H1 (cell line): Measurements from ENCODE around the gene SH3RF3. TPM values are rescaled to one million over a fixed set of nuclear protein-coding genes. Genes with fewer than 3 reads are reported as not detected.

ENCODE experiments used
- CTCF ChIA-PET: fragments of 300-600 bp; sonication (Branson Sonifier 250); formaldehyde crosslinking; loops from one replicate; lab custom pipeline; 2021; ENCODE audit not compliant: partially characterized antibody; lab: Charles Lee
- POLR2A ChIA-PET: fragments of 300-600 bp; sonication (Branson Sonifier 250); formaldehyde crosslinking; loops from one replicate; lab custom pipeline; 2021; ENCODE audit warnings: inconsistent platforms; ENCODE audit not compliant: partially characterized antibody; lab: Charles Lee
- DNase-seq, 2 experiments: peaks; one replicate each; pipeline versions ENCODE4 v3.0.0 to v3.0.0-alpha.2; 2010 to 2022; ENCODE audit warnings: low spot score in 2 of 2, low read depth in 1 of 2, mixed read lengths in 1 of 2
- FAIRE-seq: peaks from 2 replicates; lab custom pipeline; 2011; peaks lifted over from hg19 to GRCh38; lab: Jason Lieb, UNC
- H2AFZ ChIP-seq: 2 replicates; pipeline ENCODE4 v1.8.1; 2012; ENCODE audit warnings: low read length, inconsistent platforms
- H2AK5ac ChIP-seq: 2 replicates; pipeline ENCODE4 v1.6.1; 2013; ENCODE audit warnings: low read depth, low read length
- H2BK120ac ChIP-seq: replicated peaks from 2 replicates; pipeline ENCODE3; 2013; ENCODE audit warnings: low read depth, low read length, inconsistent platforms
- H2BK12ac ChIP-seq: 2 replicates; pipeline ENCODE4 v1.6.1; 2013; ENCODE audit warnings: low read depth, low read length
- H2BK15ac ChIP-seq: 2 replicates; pipeline ENCODE4 v1.6.1; 2013; ENCODE audit warnings: low read length
- H2BK20ac ChIP-seq: 2 replicates; pipeline ENCODE4 v1.6.1; 2013; ENCODE audit warnings: low read length
- H2BK5ac ChIP-seq: 2 replicates; pipeline ENCODE4 v1.6.1; 2013; ENCODE audit warnings: low read depth, low read length
- H3K14ac ChIP-seq: 2 replicates; pipeline ENCODE4 v1.6.1; 2013; ENCODE audit warnings: inconsistent platforms; ENCODE audit not compliant: insufficient read length
- H3K18ac ChIP-seq: 2 replicates; pipeline ENCODE4 v1.6.1; 2013; ENCODE audit warnings: low read length; ENCODE audit errors: extremely low read depth
- H3K23ac ChIP-seq: 2 replicates; pipeline ENCODE4 v1.6.1; 2013; ENCODE audit warnings: inconsistent platforms; ENCODE audit not compliant: insufficient read length
- H3K23me2 ChIP-seq: 2 replicates; pipeline ENCODE4 v1.6.1; 2013; ENCODE audit warnings: low read depth, low read length
- H3K27ac ChIP-seq: 2 replicates; pipeline ENCODE4 v1.6.1; 2011; ENCODE audit warnings: low read depth, low read length, inconsistent platforms
- H3K27me3 ChIP-seq, 4 experiments: replicated peaks in 1 of 4; 1 replicate in 1 of 4; 2 replicates in 3 of 4; pipeline versions ENCODE4 v1.6.1 to v1.8.1; 2011 to 2013; ENCODE audit warnings: low read length in 3 of 4, mild to moderate bottlenecking in 3 of 4, inconsistent platforms in 2 of 4, mixed read lengths in 2 of 4, moderate library complexity in 1 of 4; ENCODE audit not compliant: control insufficient read depth in 3 of 4, insufficient read depth in 3 of 4; ENCODE audit errors: extremely low read depth in 1 of 4
- H3K36me3 ChIP-seq, 4 experiments: 2 replicates each; pipeline versions ENCODE4 v1.6.1 to v1.8.1; 2011 to 2013; ENCODE audit warnings: mild to moderate bottlenecking in 4 of 4, low read length in 3 of 4, moderate library complexity in 2 of 4, control low read depth in 1 of 4, inconsistent platforms in 1 of 4; ENCODE audit not compliant: insufficient read depth in 4 of 4, control insufficient read depth in 2 of 4
- H3K4ac ChIP-seq: replicated peaks from 2 replicates; pipeline ENCODE3; 2013; ENCODE audit warnings: low read length, low read depth, mixed read lengths, inconsistent platforms; ENCODE audit not compliant: insufficient read length
- H3K4me1 ChIP-seq, 4 experiments: replicated peaks in 1 of 4; 1 replicate in 1 of 4; 2 replicates in 3 of 4; pipeline versions ENCODE4 v1.6.1 to v1.8.1; 2011 to 2013; ENCODE audit warnings: low read length in 3 of 4, inconsistent platforms in 2 of 4, mixed read lengths in 1 of 4; ENCODE audit not compliant: insufficient read depth in 4 of 4, control insufficient read depth in 3 of 4
- H3K4me2 ChIP-seq, 2 experiments: 2 replicates each; pipeline versions ENCODE4 v1.6.1 to v1.8.1; 2011 to 2013; ENCODE audit warnings: low read depth in 2 of 2, low read length in 2 of 2, control low read depth in 1 of 2, inconsistent platforms in 1 of 2, mild to moderate bottlenecking in 1 of 2; ENCODE audit not compliant: insufficient read depth in 1 of 2
- H3K4me3 ChIP-seq, 4 experiments: fragments of 200-600, 300-600 bp in 1 of 4; sonication (generic), shearing (Covaris generic), sonication (Bioruptor Twin) in 1 of 4; 2 replicates each; pipeline versions ENCODE4 v1.5.1 to v1.8.1; 2011 to 2016; ENCODE audit warnings: low read length in 4 of 4, low read depth in 3 of 4, control low read depth in 2 of 4, inconsistent platforms in 2 of 4, mild to moderate bottlenecking in 2 of 4, mixed read lengths in 1 of 4, moderate library complexity in 1 of 4; ENCODE audit not compliant: insufficient read depth in 2 of 4; ENCODE audit errors: extremely low read depth in 1 of 4
- H3K56ac ChIP-seq: replicated peaks from 2 replicates; pipeline ENCODE3; 2013; ENCODE audit warnings: low read depth, mild to moderate bottlenecking, mixed read lengths, low read length, inconsistent platforms; ENCODE audit not compliant: insufficient read length
- H3K79me1 ChIP-seq: 2 replicates; pipeline ENCODE4 v1.6.1; 2013; ENCODE audit warnings: low read depth, low read length, control low read depth
- H3K79me2 ChIP-seq, 2 experiments: 2 replicates each; pipeline versions ENCODE4 v1.6.1 to v1.8.1; 2012 to 2013; ENCODE audit warnings: low read length in 2 of 2, mild to moderate bottlenecking in 2 of 2, inconsistent platforms in 1 of 2; ENCODE audit not compliant: insufficient read depth in 2 of 2, control insufficient read depth in 1 of 2
- H3K9ac ChIP-seq, 4 experiments: replicated peaks in 1 of 4; 1 replicate in 1 of 4; 2 replicates in 3 of 4; pipeline versions ENCODE4 v1.6.1 to v1.8.1; 2011 to 2013; ENCODE audit warnings: low read depth in 3 of 4, low read length in 3 of 4, control low read depth in 2 of 4, mild to moderate bottlenecking in 2 of 4, moderate library complexity in 2 of 4, inconsistent platforms in 1 of 4; ENCODE audit errors: extremely low read depth in 1 of 4
- H3K9me3 ChIP-seq, 2 experiments: 2 replicates each; pipeline versions ENCODE4 v1.6.1 to v1.8.1; 2012 to 2013; ENCODE audit warnings: mild to moderate bottlenecking in 2 of 2, moderate library complexity in 2 of 2, control low read depth in 1 of 2, inconsistent platforms in 1 of 2, low read depth in 1 of 2, low read length in 1 of 2, mixed read lengths in 1 of 2; ENCODE audit not compliant: insufficient read depth in 2 of 2
- H4K20me1 ChIP-seq, 2 experiments: replicated peaks in 1 of 2; 2 replicates each; pipeline versions ENCODE3 to v1.8.1; 2011 to 2013; ENCODE audit warnings: inconsistent platforms in 2 of 2, low read length in 2 of 2, mild to moderate bottlenecking in 1 of 2; ENCODE audit not compliant: insufficient read depth in 2 of 2, control insufficient read depth in 1 of 2
- H4K5ac ChIP-seq: 2 replicates; pipeline ENCODE4 v1.6.1; 2013; ENCODE audit warnings: low read length, low read depth, mixed read lengths, inconsistent platforms; ENCODE audit not compliant: insufficient read length
- H4K8ac ChIP-seq: 2 replicates; pipeline ENCODE4 v1.8.0; 2013; ENCODE audit warnings: mild to moderate bottlenecking, moderate library complexity, low read length, inconsistent platforms; ENCODE audit not compliant: insufficient read depth; ENCODE audit errors: extremely low read depth
- H4K91ac ChIP-seq: replicated peaks from 2 replicates; pipeline ENCODE3; 2013; ENCODE audit warnings: low read length, mixed read lengths, inconsistent platforms; ENCODE audit not compliant: insufficient read length
- ATF2 ChIP-seq: IDR thresholded peaks from 2 replicates; pipeline ENCODE4 v1.6.1; 2012; ENCODE audit warnings: low read length, inconsistent platforms
- BCL11A ChIP-seq, 2 experiments: IDR thresholded peaks; one replicate each; pipeline ENCODE4 v1.6.1; 2011; ENCODE audit warnings: low read depth in 2 of 2, low read length in 2 of 2, mild to moderate bottlenecking in 2 of 2
- CEBPB ChIP-seq: IDR thresholded peaks from 2 replicates; pipeline ENCODE4 v1.6.1; 2012; ENCODE audit warnings: low read depth, low read length
- CHD1 ChIP-seq: IDR thresholded peaks from 2 replicates; pipeline ENCODE4 v1.6.1; 2012; ENCODE audit warnings: low read depth, low read length, improper control_type of control experiment
- GABPA ChIP-seq: IDR thresholded peaks from 2 replicates; pipeline ENCODE4 v1.6.1; 2011; ENCODE audit warnings: mild to moderate bottlenecking, low read length, moderate library complexity, borderline replicate concordance; ENCODE audit not compliant: insufficient read depth
- KDM5A ChIP-seq: fragments of 200-600 bp; IDR thresholded peaks from 2 replicates; pipeline ENCODE4 v1.7.1; 2012; ENCODE audit warnings: mild to moderate bottlenecking, low read length, inconsistent platforms, mixed read lengths
- POU5F1 ChIP-seq: IDR thresholded peaks from 2 replicates; pipeline ENCODE4 v1.6.1; 2011; ENCODE audit warnings: low read depth, mild to moderate bottlenecking, low read length, moderate library complexity
- SIN3A ChIP-seq, 2 experiments: IDR thresholded peaks in 1 of 2; conservative IDR thresholded peaks in 1 of 2; 2 replicates each; pipeline ENCODE4 v1.6.1; 2011 to 2012; ENCODE audit warnings: low read length in 2 of 2, improper control_type of control experiment in 1 of 2, low read depth in 1 of 2, mild to moderate bottlenecking in 1 of 2
- SRF ChIP-seq: IDR thresholded peaks from 2 replicates; pipeline ENCODE4 v1.6.1; 2011; ENCODE audit warnings: mild to moderate bottlenecking, low read depth, low read length, moderate library complexity
- SUZ12 ChIP-seq: fragments of 200-600 bp; sonication (generic); IDR thresholded peaks from 2 replicates; pipeline ENCODE4 v1.6.1; 2012; ENCODE audit warnings: mild to moderate bottlenecking, inconsistent platforms, low read length, moderate library complexity, mixed read lengths
- TBP ChIP-seq: IDR thresholded peaks from 2 replicates; pipeline ENCODE4 v1.6.1; 2011; ENCODE audit warnings: low read depth, low read length, improper control_type of control experiment
- WGBS, 2 experiments: shearing (Covaris generic) in 1 of 2; methylation state at CpG; one replicate each; pipeline versions ENCODE4 v1.1.6 to v1.1.7; 2013 to 2015; ENCODE audit warnings: low lambda C conversion rate in 2 of 2, mixed read lengths in 2 of 2, inconsistent platforms in 1 of 2, low coverage in 1 of 2, missing lambda C conversion rate in 1 of 2; ENCODE audit not compliant: insufficient replicate concordance in 2 of 2, insufficient coverage in 1 of 2, insufficient read length in 1 of 2; ENCODE audit errors: extremely low coverage in 1 of 2, missing lambda C conversion rate in 1 of 2; 5-methylcytosine and 5-hydroxymethylcytosine counted together
- polyA plus RNA-seq, 7 experiments: library from polyadenylated mRNA; depleted of rRNA in 3 of 7; stranded (reverse) in 5 of 7; unstranded in 2 of 7; fragments of >200 nt in 5 of 7; fragments of 200-250 nt in 2 of 7; gene quantifications; 1 replicate in 5 of 7; 2 replicates in 1 of 7; 4 replicates in 1 of 7; pipeline versions ENCODE4 v1.2.1 to v1.2.3, GENCODE V29; 2011 to 2013; ENCODE audit warnings: missing spikeins in 2 of 7, mixed read lengths in 2 of 7
- total RNA-seq: library from RNA; stranded (reverse); fragmentation: NEBNext Ultra II Directional; extraction: Animal tissue kit (Norgen Biotek cat#: 25700); gene quantifications from 2 replicates; pipeline ENCODE4 v1.2.1, GENCODE V29; 2021

Gene SH3RF3
- total and polyA plus RNA-seq, 2 of the 8 experiments (the other 6 are each of a cell fraction or from before 2014, with no cell fraction given) = 0.11 to 0.65 TPM

GRCh38 chr2:109482361-109482861 lies 353.4 kb downstream of the SH3RF3 start:
- 0 out of 2 replicates have a peak overlapping the region, but pooled peaks have one; percentile 60 for H2BK12ac ChIP-seq
- H2BK15ac ChIP-seq = no peak overlapping the region
- no peak overlapping the region for H3K4me3 ChIP-seq
- POLR2A ChIA-PET = no interaction called here
- H3K27ac ChIP-seq = no peak overlapping the region
- no peaks in the 10 kb centered on the region for H3K9me3 ChIP-seq
- FAIRE-seq (no peak), DNase-seq (no peak)
- H3K18ac ChIP-seq = no peak overlapping the region
- no peak overlapping the region for H2AK5ac ChIP-seq
- H4K20me1 ChIP-seq = peaks cover 0 to 1% of the 10 kb centered on the region in 2 experiments
- H3K79me1 ChIP-seq = no peaks in the 10 kb centered on the region
- H3K79me2 ChIP-seq = no peaks in the 10 kb centered on the region
- no peaks in the 10 kb centered on the region for H3K23me2 ChIP-seq
- H3K4me1 ChIP-seq = no peaks in the 10 kb centered on the region
- CTCF ChIA-PET = interaction anchor here (0.6 to 1.7 kb wide), 5 partner anchors 8 to 87 kb away, joined by 3 to 9 read pairs (median 4); no protein-coding TSS in a partner anchor
- no peak overlapping the region for H4K5ac ChIP-seq
- H3K23ac ChIP-seq = no peak overlapping the region
- no peak overlapping the region for H3K4me2 ChIP-seq
- H3K27me3 ChIP-seq = no peaks in the 10 kb centered on the region
- no peak overlapping the region for H4K91ac ChIP-seq
- no peak overlapping the region for H3K14ac ChIP-seq
- H2BK20ac ChIP-seq = no peak overlapping the region
- no peak overlapping the region for H2BK5ac ChIP-seq
- H3K4ac ChIP-seq = no peak overlapping the region
- H2AFZ ChIP-seq = 0 out of 2 replicates have a peak overlapping the region, but pooled peaks have one; percentile 39
- H3K9ac ChIP-seq = no peak overlapping the region
- no peak overlapping the region for H2BK120ac ChIP-seq
- no peak overlapping the region for H3K56ac ChIP-seq
- H3K36me3 ChIP-seq = no peaks in the 10 kb centered on the region
- 87% methylated on average over 14 of the region's 15 CpGs; no CpG with 5 or more reads in 1 of the 2 experiments for WGBS, 2 experiments
- no peak overlapping the region for H4K8ac ChIP-seq
- TF ChIP-seq ATF2 (no peak), SIN3A (conservative IDR thresholded peaks at IDR 0.05 in 1 of 2, IDR thresholded peaks at IDR 0.05 in 1 of 2; ENCODE audit: low read depth in 1 of 2, low read length in 2 of 2) (no peak), KDM5A (no peak), SRF (no peak), CEBPB (no peak), SUZ12 (no peak), GABPA (no peak), POU5F1 (no peak), TBP (no peak), BCL11A (IDR thresholded peaks at IDR 0.05; ENCODE audit: low read depth in 2 of 2, low read length in 2 of 2) (no peak), CHD1 (no peak)
